ENCODE results near the gene ZMYM4.

DNA sequence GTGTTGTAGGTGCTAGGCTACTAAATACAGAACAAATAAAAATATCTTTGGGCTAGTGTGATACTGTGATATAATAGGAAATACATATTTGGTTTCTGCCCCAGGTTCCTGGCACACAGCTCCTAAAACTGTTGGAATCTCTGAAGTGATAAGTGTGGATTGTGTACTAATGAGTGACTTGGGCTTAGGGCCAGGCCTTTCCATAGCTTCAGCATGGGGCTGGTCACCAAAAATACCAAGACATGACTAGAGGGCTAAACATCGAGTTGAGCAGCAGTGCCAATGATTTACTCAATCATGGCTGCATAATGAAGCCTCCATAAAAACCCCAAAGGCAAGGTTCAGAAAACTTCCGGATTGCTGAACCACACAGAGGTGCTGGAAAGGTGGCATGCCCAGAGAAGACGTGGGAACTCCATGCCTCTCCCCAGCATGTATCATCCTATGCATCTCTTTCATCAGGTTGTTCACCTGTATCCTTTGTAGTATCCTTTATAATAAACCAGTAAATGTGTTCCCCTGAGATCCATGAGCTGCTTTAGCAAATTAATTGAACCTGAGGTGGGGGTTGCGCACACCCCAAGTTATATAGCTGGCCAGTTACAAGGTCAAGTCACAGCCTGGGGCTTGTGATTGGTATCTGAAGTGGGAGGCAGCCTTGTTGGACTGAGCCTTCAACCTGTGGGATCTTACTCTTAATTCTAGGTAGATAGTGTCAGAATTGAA lies 51.6 kb downstream of the ZMYM4 start:
- TF ChIP-seq CTCF (conservative IDR thresholded peaks at IDR 0.05; ENCODE audit: low read length) (no peak), EZH2phosphoT487 (IDR thresholded peaks at IDR 0.05; ENCODE audit: borderline replicate concordance) (no peak)
